ENCODE data around the gene TLCD1.

GRCh38 chr17:28774206-28774605 lies 48.2 kb upstream of the TLCD1 start:
- TF ChIP-seq, protein P1, sequence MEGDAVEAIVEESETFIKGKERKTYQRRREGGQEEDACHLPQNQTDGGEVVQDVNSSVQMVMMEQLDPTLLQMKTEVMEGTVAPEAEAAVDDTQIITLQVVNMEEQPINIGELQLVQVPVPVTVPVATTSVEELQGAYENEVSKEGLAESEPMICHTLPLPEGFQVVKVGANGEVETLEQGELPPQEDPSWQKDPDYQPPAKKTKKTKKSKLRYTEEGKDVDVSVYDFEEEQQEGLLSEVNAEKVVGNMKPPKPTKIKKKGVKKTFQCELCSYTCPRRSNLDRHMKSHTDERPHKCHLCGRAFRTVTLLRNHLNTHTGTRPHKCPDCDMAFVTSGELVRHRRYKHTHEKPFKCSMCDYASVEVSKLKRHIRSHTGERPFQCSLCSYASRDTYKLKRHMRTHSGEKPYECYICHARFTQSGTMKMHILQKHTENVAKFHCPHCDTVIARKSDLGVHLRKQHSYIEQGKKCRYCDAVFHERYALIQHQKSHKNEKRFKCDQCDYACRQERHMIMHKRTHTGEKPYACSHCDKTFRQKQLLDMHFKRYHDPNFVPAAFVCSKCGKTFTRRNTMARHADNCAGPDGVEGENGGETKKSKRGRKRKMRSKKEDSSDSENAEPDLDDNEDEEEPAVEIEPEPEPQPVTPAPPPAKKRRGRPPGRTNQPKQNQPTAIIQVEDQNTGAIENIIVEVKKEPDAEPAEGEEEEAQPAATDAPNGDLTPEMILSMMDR (IDR thresholded peaks at IDR 0.05 in 8 of 11, conservative IDR thresholded peaks at IDR 0.05 in 3 of 11) = no peak
- TF ChIP-seq POLR2AphosphoS5 (IDR thresholded peaks at IDR 0.05) = no peak

Data from spleen (tissue), 7 donors.